ENCODE data around the gene DRD4. TPM values are rescaled to one million over a fixed set of nuclear protein-coding genes. Genes with fewer than 3 reads are reported as not detected.
"Not testable (repeated sequence)": the region's sequence is repeated elsewhere in the genome, so short reads cannot be mapped to it uniquely, and the experiment has no call there.

The DRD4 gene
- total RNA-seq, 1 experiment from 2014 or later = 0.92 TPM

- no peak for DNase-seq (ENCODE audit: low spot score)
Measured at GRCh38 chr11:643849-644738, 7.0 kb downstream of the DRD4 start.

GRCh38 chr11:645536-645935 is 8.5 kb downstream of the DRD4 start:
- DNase-seq (ENCODE audit: low spot score) = no peak

- no peak for DNase-seq (ENCODE audit: low spot score)
Measured at GRCh38 chr11:646214-646613, 9.1 kb downstream of the DRD4 start.

- not testable (repeated sequence) for DNase-seq (ENCODE audit: low spot score)
Measured at GRCh38 chr11:647672-648158, 10.6 kb downstream of the DRD4 start.

GRCh38 chr11:650482-650881 is 13.4 kb downstream of the DRD4 start:
- DNase-seq (ENCODE audit: low spot score) = no peak

- not testable (repeated sequence) for DNase-seq (ENCODE audit: low spot score)
Measured at GRCh38 chr11:653136-653535, 16.1 kb downstream of the DRD4 start.

GRCh38 chr11:653837-654236 is 16.8 kb downstream of the DRD4 start:
- DNase-seq (ENCODE audit: low spot score) = no peak

GRCh38 chr11:654444-654843 is 17.4 kb downstream of the DRD4 start:
- not testable (repeated sequence) for DNase-seq (ENCODE audit: low spot score)

- peak; percentile 91 for DNase-seq (ENCODE audit: low spot score)
Measured at GRCh38 chr11:655036-655726, 18.1 kb downstream of the DRD4 start.

GRCh38 chr11:656426-656825 is 19.4 kb downstream of the DRD4 start:
- DNase-seq (ENCODE audit: low spot score) = no peak

- no peak for DNase-seq (ENCODE audit: low spot score)
Measured at GRCh38 chr11:656866-657265, 19.8 kb downstream of the DRD4 start.

GRCh38 chr11:657691-658126 is 20.6 kb downstream of the DRD4 start:
- no peak for DNase-seq (ENCODE audit: low spot score)

GRCh38 chr11:659532-660085 is 22.5 kb downstream of the DRD4 start:
- no peak for DNase-seq (ENCODE audit: low spot score)

GRCh38 chr11:660281-660680 is 23.2 kb downstream of the DRD4 start:
- DNase-seq (ENCODE audit: low spot score) = no peak

- DNase-seq (ENCODE audit: low spot score) = no peak
Measured at GRCh38 chr11:660681-661444, 23.8 kb downstream of the DRD4 start.

GRCh38 chr11:662689-663274 is 25.7 kb downstream of the DRD4 start:
- peak; percentile 86 for DNase-seq (ENCODE audit: low spot score)

GRCh38 chr11:665062-665703 is 28.1 kb downstream of the DRD4 start:
- no peak for DNase-seq (ENCODE audit: low spot score)

- no peak for DNase-seq (ENCODE audit: low spot score)
Measured at GRCh38 chr11:665704-666281, 28.7 kb downstream of the DRD4 start.

- DNase-seq (ENCODE audit: low spot score) = no peak
Measured at GRCh38 chr11:673866-674265, 36.8 kb downstream of the DRD4 start.

- no peak for DNase-seq (ENCODE audit: low spot score)
Measured at GRCh38 chr11:674406-674805, 37.3 kb downstream of the DRD4 start.
